ENCODE results near the gene IRX3. TPM values are rescaled to one million over a fixed set of nuclear protein-coding genes. Genes with fewer than 3 reads are reported as not detected.

The IRX3 gene
- total and polyA plus RNA-seq, 2 of the 8 experiments (the other 6 are each of a cell fraction or from before 2014, with no cell fraction given), result 0.50 to 1.6 TPM

- TF ChIP-seq CHD7 (IDR thresholded peaks at IDR 0.05; ENCODE audit: insufficient replicate concordance, low read length) (no peak), EP300 (IDR thresholded peaks at IDR 0.05; ENCODE audit: borderline replicate concordance in 1 of 2, low read depth in 2 of 2, low read length in 2 of 2) (no peak), POLR2AphosphoS5 (IDR thresholded peaks at IDR 0.05; ENCODE audit: low read depth, low read length) (no peak), POU5F1 (IDR thresholded peaks at IDR 0.05; ENCODE audit: low read depth, low read length) (no peak), NANOG (IDR thresholded peaks at IDR 0.05; ENCODE audit: insufficient read depth, low read depth, low read length, poor library complexity, severe bottlenecking) (no peak), TCF12 (IDR thresholded peaks at IDR 0.05; ENCODE audit: low read depth, low read length) (no peak), SP4 (IDR thresholded peaks at IDR 0.05; ENCODE audit: low read length) (no peak), CBX8 (IDR thresholded peaks at IDR 0.05; ENCODE audit: borderline replicate concordance, low read depth, low read length) (no peak), SUZ12 (IDR thresholded peaks at IDR 0.05; ENCODE audit: low read length) (no peak), CTBP2 (IDR thresholded peaks at IDR 0.05; ENCODE audit: borderline replicate concordance, insufficient read depth, insufficient read length, low read length) (no peak), SIN3A (conservative IDR thresholded peaks at IDR 0.05 in 1 of 2, IDR thresholded peaks at IDR 0.05 in 1 of 2; ENCODE audit: low read depth in 1 of 2, low read length in 2 of 2) (no peak)
These were observed 5.8 kb downstream of the IRX3 start (continued) for GRCh38 chr16:54280751-54281150.

All from H1 (cell line).